Karpas-422 (cell line): ENCODE results near the gene SMAD3. TPM values are rescaled to one million over a fixed set of nuclear protein-coding genes. Genes with fewer than 3 reads are reported as not detected.

Experiments used
- DNase-seq: peaks from one replicate; pipeline ENCODE4 v3.0.0-alpha.2; 2015
- H2AFZ ChIP-seq: fragments of 200-600 bp; sonication (generic); 2 replicates; pipeline ENCODE4 v1.6.1; 2014; ENCODE audit warnings: antibody characterized with exemption, low read length, mixed read lengths
- H3K27ac ChIP-seq: fragments of 200-600 bp; sonication (generic); 2 replicates; pipeline ENCODE4 v1.5.1; 2014; ENCODE audit warnings: mild to moderate bottlenecking, low read length, moderate library complexity
- H3K27me3 ChIP-seq: fragments of 200-600 bp; sonication (generic); 2 replicates; pipeline ENCODE4 v1.6.1; 2014; ENCODE audit warnings: low read length, mixed read lengths
- H3K36me3 ChIP-seq: fragments of 200-600 bp; sonication (generic); 2 replicates; pipeline ENCODE4 v1.6.1; 2014; ENCODE audit warnings: low read length, mixed read lengths; ENCODE audit not compliant: insufficient read depth
- H3K4me1 ChIP-seq: fragments of 200-600 bp; sonication (generic); 2 replicates; pipeline ENCODE4 v1.6.1; 2014; ENCODE audit warnings: mild to moderate bottlenecking, low read length, mixed read lengths
- H3K4me2 ChIP-seq: fragments of 200-600 bp; sonication (generic); 2 replicates; pipeline ENCODE4 v1.6.1; 2014; ENCODE audit warnings: low read length, low read depth, mild to moderate bottlenecking; ENCODE audit not compliant: poor library complexity, severe bottlenecking
- H3K4me3 ChIP-seq: fragments of 200-600 bp; sonication (generic); 2 replicates; pipeline ENCODE4 v1.5.1; 2014; ENCODE audit warnings: mild to moderate bottlenecking, antibody characterized with exemption, low read length, mixed read lengths
- H3K79me2 ChIP-seq: fragments of 200-600 bp; sonication (generic); 2 replicates; pipeline ENCODE4 v1.6.1; 2014; ENCODE audit warnings: mild to moderate bottlenecking, low read length, mixed read lengths
- H3K9ac ChIP-seq: fragments of 200-600 bp; sonication (generic); 2 replicates; pipeline ENCODE4 v1.6.0; 2014; ENCODE audit warnings: low read length
- H3K9me2 ChIP-seq: fragments of 200-600 bp; sonication (generic), shearing (Covaris generic); replicated peaks from 2 replicates; pipeline ENCODE4 v1.6.0; 2014; ENCODE audit warnings: mild to moderate bottlenecking, low read length, moderate library complexity; ENCODE audit not compliant: insufficient read depth
- H3K9me3 ChIP-seq: fragments of 300-700, 200-600 bp; sonication (generic); 2 replicates; pipeline ENCODE4 v1.6.1; 2014; ENCODE audit warnings: low read length, mixed read lengths
- H4K20me1 ChIP-seq: fragments of 200-600 bp; sonication (generic); 2 replicates; pipeline ENCODE4 v1.6.1; 2014; ENCODE audit warnings: mild to moderate bottlenecking, antibody characterized with exemption, low read length, low read depth; ENCODE audit not compliant: insufficient read depth
- total RNA-seq: library from RNA; depleted of rRNA; stranded (reverse); fragments of >200 nt; shearing (Covaris generic); gene quantifications from 2 replicates; pipeline ENCODE4 v1.2.3, GENCODE V29; 2014; ENCODE audit warnings: low replicate concordance

SMAD3 gene
- total RNA-seq, 1 experiment from 2014 or later, result 27.7 TPM

DNA sequence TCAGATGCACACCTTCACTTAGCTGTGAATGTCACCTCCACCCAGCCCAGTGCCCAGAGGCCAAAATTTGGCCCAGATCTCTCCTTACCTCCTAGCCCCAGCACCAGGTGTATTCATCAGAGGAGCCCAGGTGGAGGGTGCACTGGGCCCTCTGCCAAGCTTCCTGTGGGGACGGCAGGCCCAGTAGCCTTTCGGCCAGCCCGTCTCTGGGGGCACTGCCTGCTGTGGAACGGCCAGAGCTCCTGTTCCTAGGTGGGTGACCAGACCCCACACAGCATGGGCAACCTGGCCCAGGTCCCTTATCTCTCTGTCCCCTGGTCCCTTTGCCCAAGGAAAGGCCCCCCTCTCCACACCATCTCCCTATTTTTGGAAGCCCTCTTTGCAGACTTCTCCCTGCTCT is 121.3 kb downstream of the SMAD3 start:
- Histone ChIP-seq H3K4me3 (no peak overlapping the region), H3K4me1 (peaks cover 7% of the 10 kb centered on the region), H3K27me3 (no peaks in the 10 kb centered on the region), H3K9me3 (no peaks in the 10 kb centered on the region), H2AFZ (no peak overlapping the region), H4K20me1 (no peaks in the 10 kb centered on the region), H3K36me3 (no peaks in the 10 kb centered on the region), H3K4me2 (no peak overlapping the region), H3K27ac (no peak overlapping the region), H3K79me2 (no peaks in the 10 kb centered on the region), H3K9ac (no peak overlapping the region), H3K9me2 (no peaks in the 10 kb centered on the region)
- DNase-seq, result no peak

DNA sequence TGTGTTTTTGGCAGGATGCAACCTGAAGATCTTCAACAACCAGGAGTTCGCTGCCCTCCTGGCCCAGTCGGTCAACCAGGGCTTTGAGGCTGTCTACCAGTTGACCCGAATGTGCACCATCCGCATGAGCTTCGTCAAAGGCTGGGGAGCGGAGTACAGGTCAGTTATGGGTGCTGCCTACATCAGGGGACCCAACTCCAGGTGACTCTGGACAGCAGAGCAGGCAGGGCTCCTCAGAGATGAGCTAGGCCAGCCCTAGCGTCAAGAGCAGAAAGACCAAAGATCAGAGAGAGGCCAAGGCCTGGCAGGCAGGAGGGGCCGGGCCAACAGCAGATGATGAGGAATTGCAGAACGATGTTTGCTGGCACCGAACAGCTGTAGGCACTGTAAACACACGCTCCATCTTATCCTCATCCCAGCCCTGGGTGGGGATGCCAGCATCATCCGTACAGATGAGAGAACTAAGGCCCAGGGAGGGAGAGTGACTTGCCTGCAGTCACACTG is 122.0 kb downstream of the SMAD3 start:
- Histone ChIP-seq H3K9me2 (no peaks in the 10 kb centered on the region), H3K27ac (no peak overlapping the region), H3K79me2 (no peaks in the 10 kb centered on the region), H2AFZ (no peak overlapping the region), H3K36me3 (no peaks in the 10 kb centered on the region), H4K20me1 (no peaks in the 10 kb centered on the region), H3K9ac (no peak overlapping the region), H3K4me2 (no peak overlapping the region), H3K27me3 (no peaks in the 10 kb centered on the region), H3K4me1 (peaks cover 15% of the 10 kb centered on the region), H3K9me3 (no peaks in the 10 kb centered on the region), H3K4me3 (no peak overlapping the region)
- no peak for DNase-seq

DNA sequence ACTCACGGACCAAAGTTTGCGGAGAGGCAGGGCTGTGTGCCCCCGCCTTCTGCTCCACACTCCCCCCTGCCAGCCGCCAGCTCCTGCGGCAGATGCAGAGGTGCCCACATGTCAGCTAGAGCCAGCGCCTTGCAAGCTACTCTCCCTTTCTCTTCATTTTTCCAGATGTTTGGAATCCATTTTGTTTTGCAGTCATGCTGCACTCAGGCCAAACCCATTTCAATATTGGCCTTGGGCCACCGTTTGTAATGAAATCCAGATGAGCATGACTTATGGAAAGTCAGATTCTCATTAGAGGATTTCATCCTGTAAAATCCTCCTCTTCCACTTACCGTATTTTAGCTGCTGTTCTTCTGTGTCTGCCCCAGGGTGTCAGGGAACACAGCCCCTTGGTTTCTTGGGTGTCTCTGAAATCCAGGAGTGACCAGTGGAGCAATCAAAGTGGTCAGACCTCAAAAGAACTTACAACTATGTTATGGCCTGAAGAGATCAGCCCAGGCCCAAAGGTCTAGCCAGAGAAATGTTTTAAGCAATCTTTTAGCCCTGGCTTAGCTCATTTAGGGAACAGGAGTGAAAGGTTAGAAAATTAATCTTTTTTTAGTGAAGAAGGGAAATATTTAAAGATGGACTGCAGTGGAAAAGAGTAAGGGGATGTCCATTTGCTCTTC is 123.3 kb downstream of the SMAD3 start:
- H3K79me2 ChIP-seq, result no peaks in the 10 kb centered on the region
- no peaks in the 10 kb centered on the region for H4K20me1 ChIP-seq
- no peak overlapping the region for H3K4me2 ChIP-seq
- no peaks in the 10 kb centered on the region for H3K27me3 ChIP-seq
- no peaks in the 10 kb centered on the region for H3K36me3 ChIP-seq
- peaks cover 16% of the 10 kb centered on the region for H3K4me1 ChIP-seq
- DNase-seq, result no peak
- H2AFZ ChIP-seq, result no peak overlapping the region
- no peak overlapping the region for H3K27ac ChIP-seq
- H3K9me2 ChIP-seq, result no peaks in the 10 kb centered on the region
- no peaks in the 10 kb centered on the region for H3K9me3 ChIP-seq
- H3K4me3 ChIP-seq, result no peak overlapping the region
- H3K9ac ChIP-seq, result no peak overlapping the region

DNA sequence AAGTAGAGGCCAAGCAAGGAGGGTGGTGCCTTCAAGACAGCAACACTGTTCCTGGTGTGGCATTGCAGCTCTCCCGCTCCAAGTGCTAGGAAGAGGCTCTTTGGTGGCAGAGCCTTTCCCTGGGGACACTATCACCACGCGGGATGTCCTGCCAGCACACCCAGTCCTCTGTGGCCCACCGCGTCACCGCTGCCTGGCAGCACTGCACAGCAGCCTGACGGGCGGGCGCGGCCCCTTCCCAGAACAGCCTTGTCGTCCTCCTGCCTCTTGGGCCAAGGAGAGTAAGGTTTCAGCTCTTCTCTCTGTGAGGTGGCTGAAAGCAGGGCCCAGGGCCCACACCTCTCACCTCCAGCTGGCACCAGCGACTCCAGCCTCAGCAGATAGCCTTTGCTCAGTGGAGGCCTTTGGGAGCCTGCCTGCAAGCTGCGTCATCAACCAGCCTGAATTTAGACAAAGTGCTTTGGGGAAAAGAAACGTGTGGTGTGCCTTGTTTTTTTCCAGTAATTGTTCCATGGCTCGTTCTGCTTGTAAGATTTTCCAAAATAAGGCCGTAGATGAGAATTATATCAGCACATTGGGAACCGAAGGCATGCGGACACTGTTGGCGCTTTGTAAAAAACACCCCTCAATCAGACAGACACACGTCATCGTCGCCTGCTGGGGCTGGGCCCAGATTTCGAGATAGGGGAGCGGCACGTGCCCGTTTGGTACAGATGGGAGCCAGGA is 124.1 kb downstream of the SMAD3 start:
- no peak for DNase-seq
- Histone ChIP-seq H3K27ac (no peak overlapping the region), H4K20me1 (no peaks in the 10 kb centered on the region), H3K4me3 (no peak overlapping the region), H3K4me2 (no peak overlapping the region), H3K27me3 (no peaks in the 10 kb centered on the region), H3K9ac (no peak overlapping the region), H3K36me3 (no peaks in the 10 kb centered on the region; the same call in 1 of the 2 replicates), H3K4me1 (peaks cover 16% of the 10 kb centered on the region), H3K79me2 (no peaks in the 10 kb centered on the region), H2AFZ (no peak overlapping the region), H3K9me3 (no peaks in the 10 kb centered on the region), H3K9me2 (no peaks in the 10 kb centered on the region)

DNA sequence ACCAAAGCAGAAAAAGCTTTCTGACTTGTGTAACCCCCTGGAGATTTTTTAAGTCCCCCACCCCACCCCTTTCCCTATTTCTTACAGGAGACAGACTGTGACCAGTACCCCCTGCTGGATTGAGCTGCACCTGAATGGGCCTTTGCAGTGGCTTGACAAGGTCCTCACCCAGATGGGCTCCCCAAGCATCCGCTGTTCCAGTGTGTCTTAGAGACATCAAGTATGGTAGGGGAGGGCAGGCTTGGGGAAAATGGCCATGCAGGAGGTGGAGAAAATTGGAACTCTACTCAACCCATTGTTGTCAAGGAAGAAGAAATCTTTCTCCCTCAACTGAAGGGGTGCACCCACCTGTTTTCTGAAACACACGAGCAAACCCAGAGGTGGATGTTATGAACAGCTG is 124.9 kb downstream of the SMAD3 start:
- no peak overlapping the region for H3K4me3 ChIP-seq
- no peak for DNase-seq
- H3K4me2 ChIP-seq, result no peak overlapping the region
- no peak overlapping the region for H3K27ac ChIP-seq
- no peak overlapping the region for H2AFZ ChIP-seq
- H3K79me2 ChIP-seq, result no peaks in the 10 kb centered on the region
- no peaks in the 10 kb centered on the region for H3K27me3 ChIP-seq
- peaks cover 16% of the 10 kb centered on the region for H3K4me1 ChIP-seq
- no peak overlapping the region for H3K9ac ChIP-seq
- H3K36me3 ChIP-seq, result no peaks in the 10 kb centered on the region; the same call in 1 of the 2 replicates
- no peaks in the 10 kb centered on the region for H3K9me2 ChIP-seq
- H4K20me1 ChIP-seq, result no peaks in the 10 kb centered on the region
- H3K9me3 ChIP-seq, result no peaks in the 10 kb centered on the region

DNA sequence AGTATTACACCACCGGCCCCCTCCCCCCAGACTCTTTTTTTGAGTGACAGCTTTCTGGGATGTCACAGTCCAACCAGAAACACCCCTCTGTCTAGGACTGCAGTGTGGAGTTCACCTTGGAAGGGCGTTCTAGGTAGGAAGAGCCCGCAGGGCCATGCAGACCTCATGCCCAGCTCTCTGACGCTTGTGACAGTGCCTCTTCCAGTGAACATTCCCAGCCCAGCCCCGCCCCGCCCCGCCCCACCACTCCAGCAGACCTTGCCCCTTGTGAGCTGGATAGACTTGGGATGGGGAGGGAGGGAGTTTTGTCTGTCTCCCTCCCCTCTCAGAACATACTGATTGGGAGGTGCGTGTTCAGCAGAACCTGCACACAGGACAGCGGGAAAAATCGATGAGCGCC is 125.4 kb downstream of the SMAD3 start:
- H3K36me3 ChIP-seq, result no peaks in the 10 kb centered on the region; the same call in 1 of the 2 replicates
- no peak overlapping the region for H3K4me3 ChIP-seq
- no peaks in the 10 kb centered on the region for H4K20me1 ChIP-seq
- DNase-seq, result no peak
- no peak overlapping the region for H3K9ac ChIP-seq
- no peaks in the 10 kb centered on the region for H3K9me3 ChIP-seq
- no peak overlapping the region for H3K4me2 ChIP-seq
- no peak overlapping the region for H3K27ac ChIP-seq
- H3K4me1 ChIP-seq, result peaks cover 16% of the 10 kb centered on the region
- no peaks in the 10 kb centered on the region for H3K79me2 ChIP-seq
- no peaks in the 10 kb centered on the region for H3K27me3 ChIP-seq
- no peak overlapping the region for H2AFZ ChIP-seq
- H3K9me2 ChIP-seq, result no peaks in the 10 kb centered on the region

DNA sequence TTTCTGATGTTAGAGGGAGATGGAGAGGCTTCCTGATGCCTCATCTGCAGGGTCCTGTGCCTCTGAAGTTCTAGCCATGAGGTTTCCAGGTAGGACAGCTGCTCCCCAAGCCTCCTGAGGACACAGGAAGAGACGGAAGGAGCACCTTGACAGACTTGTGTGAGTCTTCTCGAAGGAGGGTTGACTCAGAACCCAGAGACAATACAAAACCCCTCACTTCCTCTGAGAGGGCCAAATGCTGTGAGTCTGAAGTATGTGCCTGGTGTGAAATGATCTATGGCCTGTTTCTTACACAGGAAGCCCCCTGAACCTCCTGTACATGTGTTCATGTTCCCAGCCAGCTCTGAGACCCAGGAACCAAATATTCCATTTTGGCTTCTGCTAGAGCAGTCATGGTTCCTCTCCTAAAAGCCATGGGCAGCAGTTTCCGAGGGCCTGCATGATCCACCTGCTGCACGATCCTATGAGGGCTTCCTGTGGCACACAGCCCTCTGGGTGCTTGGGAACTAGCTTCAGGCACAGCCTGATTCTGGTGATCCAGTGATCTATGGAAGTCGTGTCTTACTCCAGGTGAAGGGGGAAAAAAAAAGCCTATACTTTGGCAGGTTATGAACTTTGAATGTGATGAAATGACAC is 126.9 kb downstream of the SMAD3 start:
- Histone ChIP-seq H3K79me2 (no peaks in the 10 kb centered on the region), H3K9ac (no peak overlapping the region), H3K36me3 (no peaks in the 10 kb centered on the region; the same call in 1 of the 2 replicates), H3K9me3 (no peaks in the 10 kb centered on the region), H2AFZ (no peak overlapping the region), H3K4me3 (no peak overlapping the region), H3K27ac (peak overlapping the region; percentile 41), H4K20me1 (no peaks in the 10 kb centered on the region), H3K27me3 (no peaks in the 10 kb centered on the region), H3K4me1 (peaks cover 16% of the 10 kb centered on the region), H3K9me2 (no peaks in the 10 kb centered on the region), H3K4me2 (peak overlapping the region; percentile 48)
- peak; percentile 61 for DNase-seq
